Stimulated activated CD4-positive, alpha-beta T cell treated with anti-CD3 and anti-CD28 coated beads, Interleukin-2, amount 100 ng/mL, for 4 hours (primary cell): ENCODE results near the gene BRCC3.
A peak's percentile ranks its signal among the peaks of the same experiment; 100 is the strongest.

Experiments used
- DNase-seq: peaks from one replicate; pipeline ENCODE4 v3.0.0-alpha.2; 2020; ENCODE audit warnings: low read depth

Gene BRCC3

GRCh38 chrX:155070975-155071693, at the start of gene BRCC3, which contains the start of the genes CMC4 and MTCP1:
Gene BRCC3 (plus strand): TSS chrX:155071508. CDS start chrX:155071528, 20 bp downstream.
Gene CMC4 (minus strand): TSS chrX:155071136. CDS start chrX:155064023, 7,113 bp downstream.
Gene MTCP1 (minus strand): TSS chrX:155071136. CDS start chrX:155066010, 5,126 bp downstream.
- DNase-seq = peak; percentile 44

DNA sequence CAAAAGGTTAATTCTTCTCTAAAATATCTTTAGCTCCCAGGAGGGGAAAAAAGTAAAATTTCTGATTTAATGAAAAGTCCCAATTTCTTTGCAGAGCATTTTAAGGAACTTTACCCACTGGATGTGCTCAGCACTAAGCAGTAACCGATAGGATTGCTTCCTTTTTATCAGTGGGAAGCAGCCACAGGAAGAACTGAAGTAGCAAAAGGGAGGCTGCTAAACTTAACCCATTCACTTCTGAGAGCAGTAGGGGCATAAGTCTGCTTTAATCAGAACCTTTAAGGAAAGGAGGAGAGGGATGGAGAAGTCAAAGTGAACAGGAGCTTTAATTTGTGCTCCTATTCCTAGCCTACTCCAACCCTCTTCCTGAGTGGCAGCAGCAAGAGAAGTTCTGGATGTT, 48.7 kb upstream of the BRCC3 start, which contains the start of gene F8:
Gene F8 (minus strand): TSS at position 139 of the 400 bp plus-strand sequence. CDS start 171 bp downstream, outside the sequence.
- DNase-seq = no peak

GRCh38 chrX:155023907-155024833, 47.1 kb upstream of the BRCC3 start:
- no peak for DNase-seq

DNA sequence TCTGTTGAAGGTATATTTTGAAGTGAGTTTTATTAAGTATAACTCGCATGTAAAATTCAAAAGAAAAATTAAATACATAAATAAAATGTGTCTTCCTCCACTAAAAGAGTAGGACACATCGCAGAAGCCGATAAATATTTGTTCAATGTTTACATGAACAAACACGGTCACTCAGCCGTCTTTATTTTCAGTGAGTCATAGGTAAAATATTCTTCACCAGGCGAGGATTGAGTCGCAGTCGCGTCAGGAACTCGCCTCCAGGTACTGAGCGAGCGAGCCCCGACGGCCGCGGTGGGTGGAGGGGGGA, 44.9 kb upstream of the BRCC3 start:
- no peak for DNase-seq

DNA sequence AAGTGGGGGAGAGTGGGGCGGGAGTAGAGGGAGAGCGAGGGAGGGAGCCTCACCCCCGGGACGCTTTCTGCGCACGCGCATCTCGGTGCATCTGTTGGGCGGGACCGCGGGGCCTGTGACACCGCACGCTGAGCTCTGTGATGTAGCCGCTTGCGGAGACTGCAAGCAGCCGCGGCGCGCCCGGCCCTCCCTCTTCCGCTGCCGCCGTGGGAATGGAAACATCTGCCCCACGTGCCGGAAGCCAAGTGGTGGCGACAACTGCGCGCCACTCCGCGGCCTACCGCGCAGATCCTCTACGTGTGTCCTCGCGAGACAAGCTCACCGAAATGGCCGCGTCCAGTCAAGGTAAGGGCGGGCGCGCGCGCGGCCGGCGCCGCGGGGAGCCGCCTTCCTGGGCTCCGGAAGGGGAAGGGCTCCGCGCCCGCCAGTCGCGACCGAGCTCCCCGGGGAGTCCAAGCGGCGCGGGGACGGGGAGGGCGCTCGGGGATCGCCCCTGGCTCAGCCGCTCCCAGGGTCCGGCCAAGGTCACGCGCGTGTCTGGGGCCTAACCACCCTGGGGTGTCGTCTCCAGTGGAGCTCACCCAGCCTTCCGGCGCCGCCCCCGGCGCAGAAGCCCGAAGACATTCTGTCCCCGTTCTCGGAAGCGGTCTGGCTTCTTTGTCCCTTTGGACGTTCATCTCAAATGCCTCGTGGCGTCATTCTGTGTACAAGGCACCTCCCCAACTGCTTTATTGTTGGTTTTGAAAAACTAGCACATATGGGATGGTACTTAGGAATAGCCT, 44.4 kb upstream of the BRCC3 start, which contains the start of gene FUNDC2:
Gene FUNDC2 (plus strand): TSS at position 118 of the 782 bp plus-strand sequence. CDS start 95 bp downstream, at position 213.
- DNase-seq = peak; percentile 90

GRCh38 chrX:155027509-155028066, 43.7 kb upstream of the BRCC3 start:
- DNase-seq = no peak

DNA sequence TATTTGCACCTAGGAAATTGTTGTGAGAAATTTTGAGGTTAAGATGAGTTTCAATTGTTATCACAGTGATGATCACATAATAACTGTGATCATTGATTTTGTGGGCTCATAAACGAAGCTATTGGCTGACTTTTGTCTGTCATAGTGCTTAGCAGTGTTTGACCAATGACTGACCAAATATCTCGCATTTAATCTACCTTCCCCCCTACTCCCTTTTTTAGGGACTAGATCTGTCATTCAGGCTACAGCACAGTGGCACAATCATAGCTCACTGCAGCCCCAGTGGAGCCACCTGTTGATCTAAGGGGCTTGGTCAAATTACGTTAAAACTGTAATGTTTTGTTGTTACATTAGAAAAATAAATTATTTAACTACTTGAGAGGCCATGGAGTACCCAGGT, 43.2 kb upstream of the BRCC3 start:
- DNase-seq = no peak

GRCh38 chrX:155028877-155029291, 42.4 kb upstream of the BRCC3 start:
- DNase-seq = no peak

- DNase-seq = no peak
Observed at GRCh38 chrX:155031657-155032056, 39.7 kb upstream of the BRCC3 start.

GRCh38 chrX:155035688-155036087, 35.6 kb upstream of the BRCC3 start:
- DNase-seq = no peak

DNA sequence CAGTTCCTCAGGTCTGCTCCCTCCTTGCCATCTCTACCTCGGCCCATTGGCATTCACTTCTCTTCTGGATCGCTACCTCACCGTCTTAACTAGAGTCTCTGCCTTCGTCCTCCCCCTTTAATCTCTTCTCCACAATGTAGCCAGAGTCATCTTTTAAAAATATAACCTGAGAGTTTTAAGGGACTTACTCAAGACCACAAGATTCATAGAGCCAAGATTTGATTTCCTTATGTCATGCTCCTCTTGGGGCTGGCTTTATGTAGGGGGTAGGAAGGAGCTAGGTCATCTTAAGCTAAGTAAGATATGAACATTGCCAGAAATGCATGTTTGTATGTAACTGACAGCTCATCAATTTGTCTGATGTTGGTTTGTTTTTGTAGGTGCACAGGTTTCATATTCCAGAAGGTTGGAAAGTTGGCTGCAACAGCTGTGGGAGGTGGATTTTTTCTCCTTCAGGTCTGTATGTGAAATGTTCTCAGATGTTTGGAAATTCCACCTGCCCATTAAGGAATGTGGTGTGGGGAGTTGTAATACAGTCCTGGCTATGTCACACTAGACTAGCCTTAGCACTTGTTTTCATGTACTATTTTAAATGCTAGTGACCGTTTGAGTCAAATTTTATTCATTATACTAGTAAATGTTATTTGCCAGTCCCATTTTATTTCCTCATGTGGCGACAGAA, 25.0 kb upstream of the BRCC3 start:
- DNase-seq = no peak

DNA sequence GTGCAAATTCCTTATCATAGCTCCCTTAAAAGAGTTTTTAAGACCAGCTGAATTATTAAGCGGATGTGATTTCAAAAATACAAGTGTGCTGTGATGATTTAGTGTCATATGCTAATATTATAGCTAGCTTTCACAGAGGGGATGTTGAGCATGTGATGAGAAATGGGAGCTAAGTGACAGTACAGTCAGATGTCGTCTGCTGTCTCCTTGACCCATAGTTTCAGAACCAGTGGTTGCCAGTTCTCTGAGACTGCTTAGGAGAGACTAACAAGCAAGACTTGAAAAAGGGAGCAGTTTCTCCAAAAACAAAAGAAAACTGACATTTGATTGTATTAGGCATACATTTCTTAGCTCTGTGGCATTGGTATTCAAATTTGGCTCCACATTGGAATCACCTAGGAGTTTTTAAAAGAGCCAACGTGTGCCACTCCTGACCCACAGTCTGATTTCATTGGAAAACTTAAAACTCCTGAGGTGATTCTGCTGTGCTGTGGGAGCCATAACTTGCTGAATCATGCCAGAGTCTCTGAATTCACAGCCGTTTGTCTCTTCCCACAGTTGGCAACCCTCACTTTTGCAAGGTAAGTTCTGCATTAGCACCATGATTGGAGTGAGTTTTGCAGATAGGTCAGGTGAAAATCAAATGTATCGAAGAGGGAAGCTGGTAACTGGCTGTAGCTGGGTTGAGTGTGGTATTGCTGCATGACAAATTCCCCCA, 24.3 kb upstream of the BRCC3 start:
- no peak for DNase-seq

GRCh38 chrX:155048977-155049619, 22.2 kb upstream of the BRCC3 start:
- no peak for DNase-seq

DNA sequence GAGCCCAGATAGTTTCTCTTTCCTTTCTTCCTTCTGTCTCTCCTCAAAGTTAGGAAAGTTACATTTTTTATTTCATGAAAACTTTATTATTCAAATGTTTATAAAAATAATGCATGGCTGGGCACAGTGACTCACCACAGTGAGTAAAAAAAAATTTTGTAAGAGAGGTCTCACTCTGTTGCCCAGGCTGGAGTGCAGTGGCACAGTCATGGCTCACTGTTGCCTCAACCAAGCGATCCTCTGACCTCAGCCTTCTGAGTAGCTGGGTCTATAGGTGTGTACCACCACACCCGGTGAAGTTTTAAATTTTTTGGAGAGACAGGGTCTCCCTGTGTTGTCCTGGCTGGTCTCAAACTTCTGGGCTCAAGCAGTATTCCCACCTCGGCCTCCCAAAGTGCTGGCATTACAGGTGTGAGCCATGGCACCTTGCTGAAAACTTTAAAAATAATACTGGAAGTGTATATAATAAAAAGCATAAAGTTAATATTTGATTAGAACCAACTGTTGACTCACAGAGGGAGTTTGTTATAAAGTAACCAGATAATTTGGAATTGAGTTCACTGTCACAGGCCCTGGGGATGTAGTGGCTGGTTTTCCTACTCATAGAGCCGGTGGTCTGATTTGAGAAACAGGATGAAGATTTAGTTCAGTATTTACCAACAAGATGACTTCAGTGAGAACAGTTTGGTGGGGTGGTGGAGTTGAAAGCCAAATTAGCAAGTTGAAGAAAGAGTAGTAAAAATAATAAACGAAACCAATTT, 18.4 kb upstream of the BRCC3 start:
- no peak for DNase-seq

GRCh38 chrX:155053656-155054055, 17.7 kb upstream of the BRCC3 start:
- no peak for DNase-seq

DNA sequence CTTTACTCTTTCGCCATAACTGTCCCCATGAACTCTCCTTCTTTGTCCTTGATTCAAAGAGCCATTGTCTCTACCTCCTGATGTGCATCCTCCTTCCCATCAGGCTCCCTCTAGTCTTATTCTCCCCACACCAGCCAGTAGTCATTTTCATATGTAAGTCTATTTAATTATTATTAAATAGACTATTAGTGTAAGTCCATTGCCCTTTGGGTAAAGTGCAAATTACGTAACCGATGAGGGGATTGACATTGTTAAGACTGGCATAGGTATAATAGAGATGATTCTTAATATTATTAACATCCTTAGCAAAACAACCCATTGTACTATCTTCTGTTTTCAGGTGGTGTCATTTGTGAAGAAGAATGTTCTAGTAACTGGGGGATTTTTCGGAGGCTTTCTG, 17.1 kb upstream of the BRCC3 start:
- no peak for DNase-seq

GRCh38 chrX:155055494-155055893, 15.8 kb upstream of the BRCC3 start:
- no peak for DNase-seq

DNA sequence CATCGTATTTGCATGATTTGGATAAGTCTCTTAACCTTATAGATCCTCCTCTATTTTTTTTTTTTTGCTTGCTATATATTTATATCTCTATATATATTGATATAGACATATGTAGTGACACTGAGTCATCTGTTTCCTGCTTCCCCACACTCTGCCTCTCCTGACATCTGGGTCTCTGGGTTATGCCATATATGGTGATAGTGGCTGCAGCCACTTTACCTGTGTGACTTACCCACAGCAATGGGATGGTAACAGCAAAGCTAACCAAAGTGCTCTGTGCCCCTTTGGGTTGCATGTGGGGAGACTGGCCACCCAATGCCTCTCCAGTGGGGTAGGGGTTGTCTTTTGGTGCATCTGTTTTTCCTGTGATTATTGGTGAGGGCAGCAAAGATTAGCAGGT, 14.8 kb upstream of the BRCC3 start:
- no peak for DNase-seq
